Activated CD4-positive, alpha-beta memory T cell treated with anti-CD3 and anti-CD28 coated beads, Interleukin-2, amount 10 ng/mL, durations not matched to agents 7 days and 5 days (primary cell): ENCODE results near the gene MASP2. TPM values are rescaled to one million over a fixed set of nuclear protein-coding genes. Genes with fewer than 3 reads are reported as not detected.
"Not testable (repeated sequence)": the region's sequence is repeated elsewhere in the genome, so short reads cannot be mapped to it uniquely, and the experiment has no call there.

Experiments used
- CTCF ChIA-PET: fragments of 350-600 bp; sonication (Branson Sonifier 250); formaldehyde crosslinking; loops from one replicate; lab custom pipeline; 2021; ENCODE audit warnings: antibody characterized with exemption, inconsistent platforms; lab: Charles Lee
- POLR2A ChIA-PET: fragments of 350-600 bp; sonication (Branson Sonifier 250); formaldehyde crosslinking; loops from one replicate; lab custom pipeline; 2021; ENCODE audit warnings: antibody characterized with exemption; lab: Charles Lee
- DNase-seq: peaks from one replicate; pipeline ENCODE4 v3.0.0-alpha.2; 2020
- H3K27ac Mint-ChIP-seq: one replicate; pipeline ENCODE4 v1.8.0; 2021; ENCODE audit warnings: mild to moderate bottlenecking, mixed read lengths
- H3K27me3 Mint-ChIP-seq: one replicate; pipeline ENCODE4 v1.8.0; 2021; ENCODE audit warnings: mixed read lengths
- H3K36me3 Mint-ChIP-seq: one replicate; pipeline ENCODE4 v1.8.0; 2021; ENCODE audit warnings: low read depth, mixed read lengths
- H3K4me1 Mint-ChIP-seq: one replicate; pipeline ENCODE4 v1.8.0; 2021; ENCODE audit warnings: mixed read lengths
- H3K4me3 Mint-ChIP-seq: one replicate; pipeline ENCODE4 v1.8.0; 2021; ENCODE audit warnings: mild to moderate bottlenecking, mixed read lengths
- H3K9me3 Mint-ChIP-seq: one replicate; pipeline ENCODE4 v1.8.0; 2021; ENCODE audit warnings: mixed read lengths
- total RNA-seq, 2 experiments: library from RNA; stranded (reverse); gene quantifications; one replicate each; pipeline ENCODE4 v1.2.3, GENCODE V29; 2021

Gene MASP2
- total RNA-seq, 2 experiments from 2014 or later: not detected

- H3K27me3 Mint-ChIP-seq: no peaks in the 10 kb centered on the region
- no peak overlapping the region for H3K27ac Mint-ChIP-seq
- ChIA-PET POLR2A (interaction anchor here (1.7 kb wide), 2 partner anchors 34 to 844 kb away, joined by 6 to 7 read pairs; partner anchors contain the start of gene EXOSC10), CTCF (interaction anchor here (0.6 to 6.7 kb wide), 3 partner anchors 10 to 580 kb away, joined by 3 to 72 read pairs (median 3); no protein-coding TSS in a partner anchor)
- no peaks in the 10 kb centered on the region for H3K9me3 Mint-ChIP-seq
- H3K4me1 Mint-ChIP-seq: peaks cover 33% of the 10 kb centered on the region
- no peak for DNase-seq
- H3K36me3 Mint-ChIP-seq: peaks cover 63% of the 10 kb centered on the region
- H3K4me3 Mint-ChIP-seq: no peak overlapping the region
Observed at GRCh38 chr1:11065796-11066195, 18.8 kb upstream of the MASP2 start.

DNA sequence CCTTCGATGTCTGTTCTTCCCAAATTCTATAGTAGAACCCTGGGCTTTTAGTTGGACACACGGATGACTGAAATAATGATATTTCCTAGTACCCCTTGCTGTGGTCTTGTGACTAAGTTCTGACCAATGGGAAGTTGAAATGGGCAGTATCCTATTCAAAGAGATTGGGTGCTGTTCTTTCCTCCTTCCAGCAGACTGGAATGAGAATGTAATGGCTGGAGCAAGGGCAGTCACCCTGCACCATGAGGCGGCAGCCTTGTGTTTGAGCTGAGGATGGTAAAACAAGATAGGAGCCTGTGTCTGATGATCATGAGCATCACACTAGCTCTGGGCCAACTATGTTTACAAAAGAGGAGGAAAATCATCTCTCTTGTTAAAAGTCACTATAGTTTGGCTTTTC, 17.9 kb upstream of the MASP2 start:
- Mint-ChIP-seq H3K9me3 (no peaks in the 10 kb centered on the region), H3K36me3 (peaks cover 57% of the 10 kb centered on the region), H3K27ac (no peak overlapping the region), H3K4me1 (peaks cover 40% of the 10 kb centered on the region), H3K27me3 (no peaks in the 10 kb centered on the region), H3K4me3 (no peak overlapping the region)
- no peak for DNase-seq
- ChIA-PET CTCF (interaction anchor here (0.7 to 6.7 kb wide), 3 partner anchors 11 to 581 kb away, joined by 3 to 72 read pairs (median 3); no protein-coding TSS in a partner anchor), POLR2A (interaction anchor here (1.7 kb wide), 2 partner anchors 34 to 845 kb away, joined by 6 to 7 read pairs; partner anchors contain the start of gene EXOSC10)

GRCh38 chr1:11063937-11064537, 17.0 kb upstream of the MASP2 start:
- Mint-ChIP-seq H3K4me1 (peaks cover 37% of the 10 kb centered on the region), H3K36me3 (peaks cover 53% of the 10 kb centered on the region)
- not testable (repeated sequence) for DNase-seq, H3K27ac Mint-ChIP-seq, H3K27me3 Mint-ChIP-seq, H3K4me3 Mint-ChIP-seq, H3K9me3 Mint-ChIP-seq
- ChIA-PET POLR2A (interaction anchor here (1.7 to 4.6 kb wide), 3 partner anchors 27 to 35 kb away, joined by 7 to 38 read pairs (median 8); partner anchors contain the start of gene EXOSC10), CTCF (interaction anchor here (0.6 to 6.7 kb wide), 3 partner anchors 9 to 36 kb away, joined by 3 to 72 read pairs (median 3); partner anchors contain the start of gene EXOSC10)

GRCh38 chr1:11062965-11063401, 15.9 kb upstream of the MASP2 start:
- peak overlapping the region; percentile 69 for H3K27ac Mint-ChIP-seq
- H3K9me3 Mint-ChIP-seq: no peaks in the 10 kb centered on the region
- H3K27me3 Mint-ChIP-seq: no peaks in the 10 kb centered on the region
- CTCF ChIA-PET: interaction anchor here (0.9 to 6.7 kb wide), 3 partner anchors 13 to 36 kb away, joined by 3 to 72 read pairs (median 4); no protein-coding TSS in a partner anchor
- POLR2A ChIA-PET: interaction anchor here (1.5 to 4.6 kb wide), 4 partner anchors 11 to 51 kb away, joined by 6 to 40 read pairs (median 23); partner anchors contain the start of genes EXOSC10 and TARDBP
- H3K4me3 Mint-ChIP-seq: no peak overlapping the region
- DNase-seq: peak; percentile 67
- peaks cover 46% of the 10 kb centered on the region for H3K36me3 Mint-ChIP-seq
- peaks cover 46% of the 10 kb centered on the region for H3K4me1 Mint-ChIP-seq

- CTCF ChIA-PET: interaction anchor here (0.7 to 6.7 kb wide), 7 partner anchors 8 to 589 kb away, joined by 3 to 72 read pairs (median 7); partner anchors contain the start of gene EXOSC10
- Mint-ChIP-seq H3K4me1 (peaks cover 51% of the 10 kb centered on the region), H3K9me3 (no peaks in the 10 kb centered on the region), H3K27me3 (no peaks in the 10 kb centered on the region), H3K36me3 (peaks cover 48% of the 10 kb centered on the region), H3K4me3 (peak overlapping the region; percentile 10), H3K27ac (peak overlapping the region; percentile 85)
- no peak for DNase-seq
- POLR2A ChIA-PET: interaction anchor here (0.8 to 4.6 kb wide), 13 partner anchors 9 to 847 kb away, joined by 3 to 40 read pairs (median 7); partner anchors contain the start of genes CLCN6, EXOSC10, MTOR and TARDBP
Observed at GRCh38 chr1:11061652-11062365, 14.8 kb upstream of the MASP2 start.

DNA sequence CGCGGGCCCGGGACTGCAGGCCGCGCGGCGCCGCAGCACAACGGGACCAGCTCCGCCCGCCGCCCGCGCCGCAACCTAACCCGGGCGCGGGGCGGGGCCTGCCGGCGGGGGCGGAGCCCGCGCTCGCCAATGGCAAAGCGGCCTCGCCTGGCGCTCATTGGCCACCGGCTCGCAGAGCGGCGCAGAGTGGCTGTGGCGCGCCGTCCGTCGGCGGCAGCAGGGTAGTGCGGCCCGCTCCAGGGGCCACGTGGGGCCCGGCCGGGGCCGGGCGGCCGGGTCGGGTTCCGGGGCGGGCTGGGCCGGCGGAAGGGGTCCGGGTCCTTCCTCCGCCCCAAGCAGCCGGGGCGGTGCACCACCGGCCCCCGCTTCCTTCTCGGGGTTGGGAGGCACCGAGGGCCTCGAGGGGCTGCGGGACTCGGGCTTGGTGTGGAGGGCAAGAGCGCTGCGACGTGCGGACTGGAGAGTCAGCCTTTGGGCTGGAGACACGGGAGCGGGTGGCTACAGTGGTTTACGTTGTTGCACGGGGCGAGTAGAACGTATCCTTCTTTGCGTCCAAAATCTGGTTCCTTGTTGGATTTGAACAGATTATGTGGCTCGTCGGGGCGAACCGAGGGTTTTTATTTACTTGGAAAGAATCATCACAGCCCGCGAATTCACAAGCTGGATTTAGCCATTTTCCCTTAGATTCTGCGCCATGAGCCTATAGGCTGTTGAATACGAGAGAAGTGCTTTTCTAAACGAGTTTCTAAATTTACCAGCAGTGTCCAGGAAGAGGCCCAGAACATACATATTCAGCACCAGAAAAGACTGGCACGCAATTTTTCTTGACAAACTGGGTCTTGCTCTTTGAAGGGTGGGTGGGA, 13.2 kb upstream of the MASP2 start, which contains the start of gene SRM:
SRM (minus strand) TSS at position 51 of the 863 bp plus-strand sequence. CDS start 75 bp downstream, outside the sequence.
- no peaks in the 10 kb centered on the region for H3K9me3 Mint-ChIP-seq
- POLR2A ChIA-PET: interaction anchor here (0.6 to 4.6 kb wide), 17 partner anchors 8 to 848 kb away, joined by 3 to 40 read pairs (median 7); partner anchors contain the start of genes CLCN6, EXOSC10, MTOR and TARDBP
- peaks cover 34% of the 10 kb centered on the region for H3K36me3 Mint-ChIP-seq

GRCh38 chr1:11059155-11059967, 12.3 kb upstream of the MASP2 start:
- peaks cover 51% of the 10 kb centered on the region for H3K4me1 Mint-ChIP-seq
- ChIA-PET CTCF (interaction anchor here (1.4 to 6.7 kb wide), 5 partner anchors 8 to 39 kb away, joined by 4 to 72 read pairs (median 10); no protein-coding TSS in a partner anchor), POLR2A (interaction anchor here (0.8 to 4.6 kb wide), 9 partner anchors 12 to 671 kb away, joined by 3 to 40 read pairs (median 8); partner anchors contain the start of genes EXOSC10 and TARDBP)
- H3K9me3 Mint-ChIP-seq: no peaks in the 10 kb centered on the region
- no peak for DNase-seq
- peak overlapping the region; percentile 97 for H3K4me3 Mint-ChIP-seq
- H3K27me3 Mint-ChIP-seq: no peaks in the 10 kb centered on the region
- peaks cover 31% of the 10 kb centered on the region for H3K36me3 Mint-ChIP-seq
- H3K27ac Mint-ChIP-seq: peak overlapping the region; percentile 81

More for the DNA sequence above, 13.2 kb upstream of the MASP2 start, which contains the start of gene SRM:
- peaks cover 51% of the 10 kb centered on the region for H3K4me1 Mint-ChIP-seq
- peak within 1 kb of the TSS; percentile 85 for H3K27ac Mint-ChIP-seq
- CTCF ChIA-PET: interaction anchor here (1.4 to 6.7 kb wide), 6 partner anchors 9 to 40 kb away, joined by 4 to 72 read pairs (median 7); partner anchors contain the start of gene EXOSC10
- peak within 1 kb of the TSS; percentile 97 for H3K4me3 Mint-ChIP-seq
- peak; percentile 92 for DNase-seq
- H3K27me3 Mint-ChIP-seq: no peaks in the 10 kb centered on the region

GRCh38 chr1:11058595-11059154, 11.6 kb upstream of the MASP2 start:
- no peaks in the 10 kb centered on the region for H3K9me3 Mint-ChIP-seq
- H3K4me3 Mint-ChIP-seq: peak overlapping the region; percentile 97
- ChIA-PET CTCF (interaction anchor here (1.8 kb wide), 1 partner anchor 21 kb away, joined by 10 read pairs; no protein-coding TSS in a partner anchor), POLR2A (interaction anchor here (1.6 kb wide), 1 partner anchor 41 kb away, joined by 8 read pairs; the partner anchor contains the start of gene EXOSC10)
- H3K27ac Mint-ChIP-seq: peak overlapping the region; percentile 81
- peaks cover 49% of the 10 kb centered on the region for H3K4me1 Mint-ChIP-seq
- no peaks in the 10 kb centered on the region for H3K27me3 Mint-ChIP-seq
- DNase-seq: no peak
- peaks cover 32% of the 10 kb centered on the region for H3K36me3 Mint-ChIP-seq

- ChIA-PET CTCF (interaction anchor here (0.6 to 1.8 kb wide), 3 partner anchors 18 to 21 kb away, joined by 3 to 10 read pairs (median 4); no protein-coding TSS in a partner anchor), POLR2A (interaction anchor here (1.6 kb wide), 1 partner anchor 41 kb away, joined by 8 read pairs; the partner anchor contains the start of gene EXOSC10)
- no peak for DNase-seq
- Mint-ChIP-seq H3K4me3 (peak overlapping the region; percentile 97), H3K4me1 (peaks cover 43% of the 10 kb centered on the region), H3K27ac (no peak overlapping the region), H3K27me3 (no peaks in the 10 kb centered on the region), H3K36me3 (peaks cover 25% of the 10 kb centered on the region), H3K9me3 (no peaks in the 10 kb centered on the region)
Observed at GRCh38 chr1:11058026-11058425, 11.0 kb upstream of the MASP2 start.

- H3K27ac Mint-ChIP-seq: no peak overlapping the region
Observed at GRCh38 chr1:11057477-11057876, 10.4 kb upstream of the MASP2 start.

More at GRCh38 chr1:11057477-11057876, 10.4 kb upstream of the MASP2 start:
- peaks cover 20% of the 10 kb centered on the region for H3K36me3 Mint-ChIP-seq
- no peak overlapping the region for H3K4me3 Mint-ChIP-seq
- H3K9me3 Mint-ChIP-seq: no peaks in the 10 kb centered on the region
- ChIA-PET POLR2A (interaction anchor here (1.6 kb wide), 1 partner anchor 42 kb away, joined by 8 read pairs; the partner anchor contains the start of gene EXOSC10), CTCF (interaction anchor here (0.6 to 1.8 kb wide), 3 partner anchors 18 to 21 kb away, joined by 3 to 10 read pairs (median 4); no protein-coding TSS in a partner anchor)
- no peaks in the 10 kb centered on the region for H3K27me3 Mint-ChIP-seq
- no peak for DNase-seq
- peaks cover 38% of the 10 kb centered on the region for H3K4me1 Mint-ChIP-seq
